SK-N-SH treated with all-trans-retinoic acid at 6 μM for 48 hours (cell line): ENCODE data around the gene SALL1.

Experiments
- ATAC-seq: fragments of 200-7000 bp; cut with Tn5 transposase; 3 replicates; pipeline ENCODE4 v1.9.1; 2020; ENCODE audit warnings: mild to moderate bottlenecking, moderate library complexity
- ARNTL ChIP-seq: fragments of 450-650 bp; formaldehyde crosslinking; IDR thresholded peaks from 2 replicates; pipeline ENCODE4 v1.5.0; 2020; ENCODE audit warnings: low read depth, mild to moderate bottlenecking, moderate library complexity, borderline replicate concordance
- BACH2 ChIP-seq: fragments of 250-450 bp; sonication (Bioruptor Pico); IDR thresholded peaks from 2 replicates; pipeline ENCODE4 v1.9.0; 2021; ENCODE audit warnings: mild to moderate bottlenecking, borderline replicate concordance
- CSDC2 ChIP-seq: fragments of 250-450 bp; sonication (Bioruptor Pico); IDR thresholded peaks from 2 replicates; pipeline ENCODE4 v1.5.0; 2020; ENCODE audit warnings: mild to moderate bottlenecking, moderate library complexity
- CSRNP3 ChIP-seq: fragments of 250-450 bp; sonication (Bioruptor Pico); IDR thresholded peaks from 2 replicates; pipeline ENCODE4 v1.5.1; 2021; ENCODE audit warnings: mild to moderate bottlenecking, moderate library complexity
- GLIS3 ChIP-seq: fragments of 250-450 bp; sonication (Bioruptor Pico); IDR thresholded peaks from 2 replicates; pipeline ENCODE4 v1.5.0; 2020; ENCODE audit warnings: mild to moderate bottlenecking, moderate library complexity
- ISL1 ChIP-seq: fragments of 250-450 bp; sonication (Bioruptor Pico); IDR thresholded peaks from 2 replicates; pipeline ENCODE4 v2.1.2; 2022; ENCODE audit warnings: mild to moderate bottlenecking, moderate library complexity
- OSR1 ChIP-seq: fragments of 250-450 bp; sonication (Bioruptor Pico); IDR thresholded peaks from 2 replicates; pipeline ENCODE4 v1.8.0; 2022; ENCODE audit warnings: moderate library complexity, mild to moderate bottlenecking, inconsistent platforms
- PATZ1 ChIP-seq: fragments of 250-450 bp; sonication (Bioruptor Pico); IDR thresholded peaks from 2 replicates; pipeline ENCODE4 v1.8.0; 2020; ENCODE audit warnings: mild to moderate bottlenecking, moderate library complexity, borderline replicate concordance
- POU6F1 ChIP-seq: fragments of 250-450 bp; sonication (Bioruptor Pico); IDR thresholded peaks from 2 replicates; pipeline ENCODE4 v1.8.0; 2021; ENCODE audit warnings: low read depth, mild to moderate bottlenecking, moderate library complexity, borderline replicate concordance
- PPARA ChIP-seq: fragments of 250-450 bp; sonication (Bioruptor Pico); IDR thresholded peaks from 2 replicates; pipeline ENCODE4 v1.5.0; 2020; ENCODE audit warnings: mild to moderate bottlenecking, borderline replicate concordance
- RARB ChIP-seq: fragments of 250-450 bp; sonication (Bioruptor Pico); IDR thresholded peaks from 2 replicates; pipeline ENCODE4 v1.8.0; 2021; ENCODE audit warnings: mild to moderate bottlenecking, moderate library complexity
- SNAI2 ChIP-seq: fragments of 250-450 bp; sonication (Bioruptor Pico); IDR thresholded peaks from 2 replicates; pipeline ENCODE4 v1.5.0; 2020; ENCODE audit warnings: mild to moderate bottlenecking, moderate library complexity
- TCF4 ChIP-seq: fragments of 250-450 bp; sonication (Bioruptor Pico); IDR thresholded peaks from 2 replicates; pipeline ENCODE4 v1.8.0; 2021; ENCODE audit warnings: mild to moderate bottlenecking, moderate library complexity, borderline replicate concordance
- TOX ChIP-seq: fragments of 250-450 bp; sonication (Bioruptor Pico); IDR thresholded peaks from 2 replicates; pipeline ENCODE4 v1.8.0; 2021; ENCODE audit warnings: mild to moderate bottlenecking, moderate library complexity, borderline replicate concordance
- TSHZ2 ChIP-seq: fragments of 250-450 bp; sonication (Bioruptor Pico); IDR thresholded peaks from 2 replicates; pipeline ENCODE4 v1.5.0; 2020; ENCODE audit warnings: mild to moderate bottlenecking, moderate library complexity
- ZFP3 ChIP-seq: fragments of 250-450 bp; sonication (Bioruptor Pico); IDR thresholded peaks from 2 replicates; pipeline ENCODE4 v1.5.0; 2020; ENCODE audit warnings: mild to moderate bottlenecking, moderate library complexity
- ZFP30 ChIP-seq: fragments of 450-650 bp; formaldehyde crosslinking; IDR thresholded peaks from 2 replicates; pipeline ENCODE4 v1.5.0; 2022; ENCODE audit warnings: mild to moderate bottlenecking, moderate library complexity
- ZNF565 ChIP-seq: fragments of 450-650 bp; formaldehyde crosslinking; conservative IDR thresholded peaks from 2 replicates; pipeline ENCODE4 v1.5.0; 2020; ENCODE audit warnings: low read depth, mild to moderate bottlenecking, moderate library complexity
- ZNF70 ChIP-seq: fragments of 450-650 bp; formaldehyde crosslinking; IDR thresholded peaks from 2 replicates; pipeline ENCODE4 v1.5.0; 2020; ENCODE audit warnings: mild to moderate bottlenecking, moderate library complexity
- ZNF8 ChIP-seq: fragments of 450-650 bp; formaldehyde crosslinking; IDR thresholded peaks from 2 replicates; pipeline ENCODE4 v1.5.0; 2020; ENCODE audit warnings: mild to moderate bottlenecking, moderate library complexity

Gene SALL1

GRCh38 chr16:51121850-51122249, 29.2 kb downstream of the SALL1 start:
- no peak for ATAC-seq
- no peak for TF ChIP-seq PPARA
- TF ChIP-seq OSR1 (CRISPR knock-in tag): no peak
- TF ChIP-seq POU6F1: no peak
- TF ChIP-seq ISL1 (CRISPR knock-in tag): no peak
- TF ChIP-seq ZNF70 (CRISPR knock-in tag): no peak
- TF ChIP-seq ZNF565 (CRISPR knock-in tag): no peak
- TF ChIP-seq SNAI2 (CRISPR knock-in tag): no peak
- TF ChIP-seq TSHZ2: no peak
- no peak for TF ChIP-seq BACH2 (CRISPR knock-in tag)
- no peak for TF ChIP-seq ZNF8 (CRISPR knock-in tag)

- ATAC-seq: no peak
- TF ChIP-seq POU6F1: no peak
- TF ChIP-seq TCF4 (CRISPR knock-in tag): no peak
Observed at GRCh38 chr16:51120730-51121347, 30.2 kb downstream of the SALL1 start.

GRCh38 chr16:51119973-51120729, 30.9 kb downstream of the SALL1 start:
- TF ChIP-seq PPARA (no peak), TOX (CRISPR knock-in tag) (no peak), RARB (no peak), ZFP30 (no peak), ARNTL (CRISPR knock-in tag) (no peak), ISL1 (CRISPR knock-in tag) (no peak), SNAI2 (CRISPR knock-in tag) (no peak), ZNF565 (CRISPR knock-in tag) (no peak), PATZ1 (CRISPR knock-in tag) (no peak), CSDC2 (CRISPR knock-in tag) (no peak), ZNF8 (CRISPR knock-in tag) (no peak), CSRNP3 (no peak), TCF4 (CRISPR knock-in tag) (no peak), GLIS3 (no peak), ZNF70 (CRISPR knock-in tag) (no peak), TSHZ2 (no peak), ZFP3 (CRISPR knock-in tag) (no peak)
- no peak for ATAC-seq
